ENCODE results near the gene ADIPOR1.

DNA sequence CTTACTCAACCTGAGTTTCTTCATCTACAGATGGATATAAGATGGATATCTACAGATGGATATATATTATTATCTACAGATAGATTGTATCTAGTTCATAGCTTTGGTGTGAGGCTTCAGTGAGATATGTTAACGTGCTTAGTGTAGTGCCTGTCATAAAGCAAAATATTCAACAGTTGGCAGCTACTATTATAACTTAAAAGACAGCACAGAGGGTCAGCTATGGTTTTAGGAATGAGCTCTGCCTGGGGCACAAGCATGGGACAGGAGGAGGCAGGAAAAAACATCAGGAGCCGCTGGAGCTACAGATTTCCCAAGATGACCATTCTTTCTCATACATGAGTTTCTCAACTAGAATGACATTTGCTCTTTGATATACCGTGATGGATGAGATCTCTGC is 10.2 kb upstream of the ADIPOR1 start:
- TF ChIP-seq POLR2AphosphoS5 (IDR thresholded peaks at IDR 0.05; ENCODE audit: low read depth, low read length) = no peak
- TF ChIP-seq, protein P1, sequence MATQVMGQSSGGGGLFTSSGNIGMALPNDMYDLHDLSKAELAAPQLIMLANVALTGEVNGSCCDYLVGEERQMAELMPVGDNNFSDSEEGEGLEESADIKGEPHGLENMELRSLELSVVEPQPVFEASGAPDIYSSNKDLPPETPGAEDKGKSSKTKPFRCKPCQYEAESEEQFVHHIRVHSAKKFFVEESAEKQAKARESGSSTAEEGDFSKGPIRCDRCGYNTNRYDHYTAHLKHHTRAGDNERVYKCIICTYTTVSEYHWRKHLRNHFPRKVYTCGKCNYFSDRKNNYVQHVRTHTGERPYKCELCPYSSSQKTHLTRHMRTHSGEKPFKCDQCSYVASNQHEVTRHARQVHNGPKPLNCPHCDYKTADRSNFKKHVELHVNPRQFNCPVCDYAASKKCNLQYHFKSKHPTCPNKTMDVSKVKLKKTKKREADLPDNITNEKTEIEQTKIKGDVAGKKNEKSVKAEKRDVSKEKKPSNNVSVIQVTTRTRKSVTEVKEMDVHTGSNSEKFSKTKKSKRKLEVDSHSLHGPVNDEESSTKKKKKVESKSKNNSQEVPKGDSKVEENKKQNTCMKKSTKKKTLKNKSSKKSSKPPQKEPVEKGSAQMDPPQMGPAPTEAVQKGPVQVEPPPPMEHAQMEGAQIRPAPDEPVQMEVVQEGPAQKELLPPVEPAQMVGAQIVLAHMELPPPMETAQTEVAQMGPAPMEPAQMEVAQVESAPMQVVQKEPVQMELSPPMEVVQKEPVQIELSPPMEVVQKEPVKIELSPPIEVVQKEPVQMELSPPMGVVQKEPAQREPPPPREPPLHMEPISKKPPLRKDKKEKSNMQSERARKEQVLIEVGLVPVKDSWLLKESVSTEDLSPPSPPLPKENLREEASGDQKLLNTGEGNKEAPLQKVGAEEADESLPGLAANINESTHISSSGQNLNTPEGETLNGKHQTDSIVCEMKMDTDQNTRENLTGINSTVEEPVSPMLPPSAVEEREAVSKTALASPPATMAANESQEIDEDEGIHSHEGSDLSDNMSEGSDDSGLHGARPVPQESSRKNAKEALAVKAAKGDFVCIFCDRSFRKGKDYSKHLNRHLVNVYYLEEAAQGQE (IDR thresholded peaks at IDR 0.05; ENCODE audit: insufficient read depth in 1 of 2, low read depth in 2 of 2, low read length in 2 of 2) = no peak
- no peak for TF ChIP-seq TAF1 (IDR thresholded peaks at IDR 0.05; ENCODE audit: borderline replicate concordance, insufficient read depth, low read length)
- no peak for TF ChIP-seq SIN3A (IDR thresholded peaks at IDR 0.05; ENCODE audit: borderline replicate concordance, insufficient read depth, low read length)
- no peak for TF ChIP-seq FOXP2 (optimal IDR thresholded peaks at IDR 0.05; ENCODE audit: borderline replicate concordance, extremely low read depth, extremely low read length, insufficient read depth)

All from PFSK-1 (cell line).